GM19193 (cell line): ENCODE data around the gene PTPRM.

Experiments
- POLR2A ChIP-seq: IDR thresholded peaks from 4 replicates; pipeline ENCODE4 v1.6.1; 2011; ENCODE audit not compliant: insufficient read depth, insufficient read length; ENCODE audit errors: extremely low read depth

Gene PTPRM

DNA sequence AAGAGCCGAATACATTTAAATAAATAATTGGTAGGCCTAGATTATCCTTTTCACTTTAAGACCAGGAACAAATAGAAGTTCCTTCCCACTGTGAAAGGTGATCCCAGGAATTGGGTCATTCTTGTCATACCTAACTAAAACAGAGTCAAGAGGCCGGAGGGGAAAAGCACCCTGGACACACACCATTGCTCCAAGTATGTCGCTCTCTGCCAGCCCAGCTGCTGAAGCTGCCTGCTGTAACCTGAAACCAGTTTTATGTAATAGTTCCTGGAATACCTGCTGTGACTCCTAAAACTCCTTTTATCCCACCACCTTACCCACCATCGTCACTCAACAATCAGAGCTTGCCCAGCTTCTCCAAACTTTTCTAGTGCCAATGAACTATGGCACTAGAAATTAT, 217.1 kb downstream of the PTPRM start:
- no peak for TF ChIP-seq POLR2A

DNA sequence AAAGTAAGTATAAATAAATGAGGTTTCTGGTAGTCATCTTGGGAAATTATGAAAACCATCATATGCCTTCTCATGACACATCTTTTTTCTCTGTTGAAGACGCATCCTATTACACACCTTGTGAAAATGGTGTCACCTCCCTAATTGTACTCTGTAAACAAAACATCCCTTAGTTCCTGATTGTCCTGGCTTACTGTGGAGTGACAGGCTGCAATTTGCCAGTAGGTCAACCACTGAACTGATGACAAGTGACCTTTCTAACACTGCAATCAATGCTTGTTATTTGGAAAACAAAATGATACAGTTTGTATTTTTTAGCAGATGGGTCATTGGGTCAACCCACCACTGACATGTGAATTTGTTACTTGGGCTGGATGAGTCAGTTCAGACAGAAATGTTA, 219.5 kb downstream of the PTPRM start:
- no peak for TF ChIP-seq POLR2A

- TF ChIP-seq POLR2A, result no peak
These were observed 220.2 kb downstream of the PTPRM start for GRCh38 chr18:7787339-7787738.

DNA sequence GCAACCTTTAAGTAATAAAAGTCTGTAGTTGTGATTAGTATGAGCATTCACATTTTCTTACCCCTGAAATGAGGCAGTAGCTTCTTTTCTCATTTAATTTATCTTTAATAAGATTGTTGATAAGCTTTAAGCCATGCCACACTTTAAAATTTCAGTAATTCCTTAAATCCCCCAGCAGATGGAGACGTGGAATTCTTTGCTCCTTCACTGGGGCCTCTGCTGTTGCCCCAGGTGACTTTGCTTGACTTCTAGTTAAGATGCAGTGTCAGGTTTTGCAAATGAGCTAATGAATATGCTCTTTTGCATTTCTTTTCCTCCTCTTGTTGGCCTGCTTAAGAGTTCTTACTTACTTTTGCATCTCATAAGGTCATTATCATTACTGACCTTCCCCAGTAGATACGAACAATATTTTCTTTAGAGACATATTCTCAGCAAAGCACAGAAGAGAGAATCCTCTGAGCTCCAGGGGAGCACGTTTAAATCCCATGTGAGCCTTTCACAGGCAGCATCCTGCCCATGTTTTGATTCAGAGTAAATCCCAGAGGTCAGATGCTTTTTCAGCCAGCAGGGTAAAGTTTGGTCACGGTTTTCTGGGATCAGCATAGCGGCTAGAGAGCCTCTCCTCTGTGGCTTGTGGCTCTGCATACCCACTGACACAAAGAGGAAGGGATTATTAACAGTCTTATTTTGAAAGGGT, 222.9 kb downstream of the PTPRM start:
- no peak for TF ChIP-seq POLR2A

DNA sequence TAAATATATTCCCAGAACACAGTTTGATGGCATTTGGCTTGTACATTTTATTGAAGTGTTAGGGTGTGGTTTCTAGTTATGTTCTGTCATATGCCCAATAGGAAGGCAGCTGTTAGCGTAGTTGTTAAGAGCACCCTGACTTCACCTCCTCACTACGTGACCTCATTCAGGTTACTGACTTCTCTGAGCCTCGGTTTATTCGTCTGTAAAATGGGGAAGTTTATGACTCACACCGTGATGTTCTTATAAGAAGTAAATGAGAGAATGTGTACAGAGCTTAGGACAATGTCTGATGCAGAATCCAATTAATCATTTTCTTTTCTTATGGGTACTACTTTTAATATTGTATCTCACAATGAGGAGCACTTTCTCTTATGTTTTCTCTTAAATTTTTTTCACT, 226.0 kb downstream of the PTPRM start:
- no peak for TF ChIP-seq POLR2A

DNA sequence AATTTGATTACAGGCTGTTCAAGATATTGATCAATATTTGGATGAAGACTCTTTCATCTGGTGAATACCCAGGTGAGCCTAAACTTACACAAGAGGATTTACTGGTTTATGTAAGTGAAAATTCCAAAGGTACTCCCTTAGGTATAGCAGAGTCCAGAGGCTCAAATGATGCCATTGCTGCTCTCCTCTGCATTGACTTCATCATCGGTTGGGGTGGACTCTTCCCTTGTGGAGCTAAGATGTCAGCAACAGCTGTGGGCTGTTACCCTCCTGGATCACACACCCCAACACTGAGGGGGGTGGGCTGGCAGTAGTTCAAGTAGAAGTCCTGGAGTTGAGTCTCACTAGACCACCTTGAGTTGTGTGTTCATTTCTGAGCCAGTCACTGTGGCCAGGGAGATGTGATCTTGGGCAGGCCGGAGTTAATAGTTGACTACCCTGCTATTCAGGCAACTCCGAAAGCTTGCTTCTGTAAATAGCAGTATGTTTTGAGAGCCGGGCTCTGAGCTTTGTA, 236.9 kb downstream of the PTPRM start:
- TF ChIP-seq POLR2A, result no peak

DNA sequence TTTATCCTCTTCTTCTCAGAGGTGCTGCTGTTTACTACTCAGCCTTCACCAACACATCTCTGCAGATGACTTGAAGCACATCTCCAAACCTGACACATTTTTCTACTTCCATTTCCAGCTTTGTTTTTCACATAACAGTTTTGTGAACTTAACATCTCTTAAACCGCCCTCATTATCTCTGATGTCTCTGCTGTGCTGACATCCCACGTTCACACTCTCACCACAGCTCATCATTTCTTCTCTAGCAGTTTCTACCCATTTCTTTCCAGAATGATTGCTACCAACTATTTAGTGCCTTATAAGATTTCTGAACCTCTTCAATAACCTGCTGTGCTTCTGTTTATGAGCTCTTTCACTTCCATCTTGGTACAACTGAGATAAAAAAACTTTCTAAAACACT, 238.0 kb downstream of the PTPRM start:
- no peak for TF ChIP-seq POLR2A

- no peak for TF ChIP-seq POLR2A
These were observed 238.8 kb downstream of the PTPRM start for GRCh38 chr18:7805880-7806279.

DNA sequence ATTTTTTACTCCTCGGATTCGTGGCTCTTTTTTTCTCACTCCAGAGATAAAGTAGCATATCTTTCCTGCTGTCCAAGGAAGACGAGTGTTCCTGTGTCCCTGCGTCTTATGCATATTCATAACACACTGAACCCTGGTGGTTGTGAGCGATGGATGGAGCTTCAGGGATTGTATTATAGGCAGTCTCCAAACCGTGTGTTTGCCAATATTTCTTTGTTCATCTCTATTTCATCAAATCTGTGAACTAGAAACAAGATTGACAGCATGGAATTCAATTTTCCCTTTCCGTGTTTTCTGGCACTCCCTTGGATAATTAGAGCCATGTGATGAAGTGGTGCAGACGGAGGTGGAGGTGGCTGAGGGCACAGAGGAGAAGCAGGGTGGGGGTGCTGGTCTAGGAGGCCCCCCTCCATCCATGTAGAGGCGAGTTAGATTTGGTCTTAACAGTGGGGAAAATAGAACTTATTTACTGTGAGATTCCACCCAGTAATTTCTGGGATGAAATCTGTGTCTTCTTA, 240.9 kb downstream of the PTPRM start:
- no peak for TF ChIP-seq POLR2A

GRCh38 chr18:7808992-7809391, 241.9 kb downstream of the PTPRM start:
- TF ChIP-seq POLR2A, result no peak

GRCh38 chr18:7809455-7809854, 242.3 kb downstream of the PTPRM start:
- no peak for TF ChIP-seq POLR2A

DNA sequence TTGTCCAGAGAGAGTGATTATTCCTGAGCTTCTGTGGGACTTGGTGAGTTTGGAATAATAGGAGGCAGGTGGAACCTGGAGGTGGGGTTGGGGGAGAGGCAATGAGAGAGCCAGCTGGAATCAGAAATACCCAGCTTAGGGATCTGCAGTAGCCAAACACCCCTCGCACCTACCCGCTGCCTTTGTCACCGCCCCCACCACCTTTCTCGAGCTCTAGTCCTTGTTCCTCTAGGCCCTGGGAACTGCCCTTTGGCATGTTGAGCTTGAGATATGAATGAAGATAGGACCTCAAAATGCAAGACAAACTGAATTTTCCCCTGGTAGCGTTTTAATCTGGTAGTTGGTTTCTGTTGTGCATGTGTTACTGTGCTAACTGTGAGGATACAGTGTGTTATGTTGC, 242.9 kb downstream of the PTPRM start:
- no peak for TF ChIP-seq POLR2A

GRCh38 chr18:7812431-7813063, 245.4 kb downstream of the PTPRM start:
- no peak for TF ChIP-seq POLR2A

DNA sequence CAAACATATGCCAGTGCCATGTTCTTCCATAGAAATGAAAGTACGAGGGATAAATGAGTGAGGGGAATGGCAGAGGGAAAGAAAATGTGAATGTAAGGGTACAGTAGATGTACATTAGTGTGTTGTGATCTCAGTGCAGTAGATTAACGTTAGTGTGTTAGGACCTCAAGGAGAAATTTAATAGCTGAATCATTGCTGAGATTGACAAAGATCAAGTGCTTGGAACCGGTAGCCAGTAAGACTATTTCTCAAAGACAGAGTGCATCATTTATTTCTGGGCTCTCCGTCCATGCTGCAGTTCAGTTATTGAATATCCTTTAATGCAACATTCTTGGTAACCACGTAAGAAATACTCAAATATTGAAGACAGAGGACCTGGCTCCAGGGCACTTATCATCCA, 246.0 kb downstream of the PTPRM start:
- no peak for TF ChIP-seq POLR2A

DNA sequence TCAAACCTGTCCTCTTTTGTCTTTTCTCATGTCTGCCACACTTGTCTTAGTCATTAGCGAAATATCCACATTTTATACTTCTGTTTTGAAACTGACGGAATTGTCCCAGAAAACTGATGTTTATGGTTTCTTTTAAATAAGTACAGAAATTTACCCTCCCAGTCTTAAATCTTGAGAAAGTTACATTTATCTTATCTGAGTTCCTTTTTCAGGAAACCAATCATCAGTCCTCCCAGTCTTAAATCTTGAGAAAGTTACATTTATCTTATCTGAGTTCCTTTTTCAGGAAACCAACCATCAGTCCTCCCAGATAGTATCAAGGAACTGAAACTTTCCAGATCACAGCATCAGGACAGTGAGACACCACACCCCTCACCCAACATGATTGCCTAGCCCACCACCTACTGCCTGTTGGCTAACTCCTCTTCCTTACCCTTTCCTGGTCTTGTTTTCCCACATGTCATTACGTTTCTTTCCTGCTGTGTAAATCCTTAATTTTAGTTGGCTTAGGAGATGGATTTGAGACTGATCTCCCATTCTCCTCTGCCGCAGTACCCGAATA, 247.7 kb downstream of the PTPRM start:
- TF ChIP-seq POLR2A, result no peak

DNA sequence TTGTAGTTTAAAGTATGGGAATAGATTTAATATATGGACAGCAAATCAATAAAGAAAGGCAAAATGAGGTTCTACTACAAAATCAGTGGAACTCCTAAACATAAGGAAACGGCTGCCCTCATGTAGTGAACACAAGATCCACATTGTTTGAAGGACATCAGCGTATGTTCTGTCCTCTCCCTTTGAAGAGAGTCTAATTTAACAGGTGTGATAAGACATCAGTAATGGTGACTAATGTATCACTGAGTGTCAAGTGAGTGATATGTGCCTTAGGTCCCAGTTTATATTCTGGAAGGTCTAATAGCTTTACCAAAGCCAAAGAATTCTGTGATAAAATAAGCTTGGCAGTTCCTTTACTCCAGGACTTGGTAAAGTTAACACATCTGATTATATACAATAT, 248.7 kb downstream of the PTPRM start:
- TF ChIP-seq POLR2A, result no peak
